HG03342 (cell line): ENCODE measurements around the gene ANKFY1.

Experiments used
- ATAC-seq: cut with Tn5 transposase; IDR thresholded peaks from one replicate; pipeline ENCODE4 v1.9.1; 2021; ENCODE audit warnings: mild to moderate bottlenecking, moderate library complexity; ENCODE audit not compliant: unreplicated experiment

The ANKFY1 gene

GRCh38 chr17:4185656-4186055, 78.1 kb downstream of the ANKFY1 start:
- no peak for ATAC-seq

GRCh38 chr17:4184811-4185210, 79.0 kb downstream of the ANKFY1 start:
- ATAC-seq, result no peak

GRCh38 chr17:4182043-4182442, 81.7 kb downstream of the ANKFY1 start:
- ATAC-seq, result no peak

GRCh38 chr17:4180791-4181190, 83.0 kb downstream of the ANKFY1 start:
- ATAC-seq, result no peak

- no peak for ATAC-seq
Observed at GRCh38 chr17:4179071-4179470, 84.7 kb downstream of the ANKFY1 start.

GRCh38 chr17:4178651-4179050, 85.1 kb downstream of the ANKFY1 start:
- ATAC-seq, result no peak

- ATAC-seq, result no peak
Observed at GRCh38 chr17:4177806-4178205, 86.0 kb downstream of the ANKFY1 start.

GRCh38 chr17:4176808-4177472, 86.8 kb downstream of the ANKFY1 start:
- no peak for ATAC-seq

GRCh38 chr17:4175921-4176807, 87.6 kb downstream of the ANKFY1 start:
- ATAC-seq, result no peak

GRCh38 chr17:4174556-4174955, 89.2 kb downstream of the ANKFY1 start:
- no peak for ATAC-seq

- no peak for ATAC-seq
Observed at GRCh38 chr17:4173781-4174180, 90.0 kb downstream of the ANKFY1 start.

GRCh38 chr17:4172356-4172755, 91.4 kb downstream of the ANKFY1 start:
- no peak for ATAC-seq

GRCh38 chr17:4170639-4171280, 93.0 kb downstream of the ANKFY1 start:
- no peak for ATAC-seq

GRCh38 chr17:4167786-4168185, 96.0 kb downstream of the ANKFY1 start:
- no peak for ATAC-seq

GRCh38 chr17:4166419-4166818, 97.4 kb downstream of the ANKFY1 start:
- ATAC-seq, result no peak

GRCh38 chr17:4165301-4166010, 98.3 kb downstream of the ANKFY1 start:
- no peak for ATAC-seq

- ATAC-seq, result no peak
Observed at GRCh38 chr17:4163951-4164350, 99.8 kb downstream of the ANKFY1 start.

- ATAC-seq, result no peak
Observed at GRCh38 chr17:4162775-4163466, 100.9 kb downstream of the ANKFY1 start.

GRCh38 chr17:4162321-4162720, 101.5 kb downstream of the ANKFY1 start:
- ATAC-seq, result no peak

GRCh38 chr17:4161967-4162305, 101.8 kb downstream of the ANKFY1 start:
- no peak for ATAC-seq
